ENCODE results near the gene MRPS12.

Gene MRPS12

GRCh38 chr19:38975214-38975860, 44.6 kb downstream of the MRPS12 start, which contains the start of gene FBXO17:
FBXO17 (minus strand) TSS chr19:38975742; CDS start chr19:38950319, 25,423 bp downstream.
- Histone ChIP-seq H3K27ac (ENCODE audit: low read depth, low read length) (no peak within 1 kb of the TSS), H3K36me3 (ENCODE audit: low read length) (no peaks in the 10 kb centered on the region), H3K9ac (ENCODE audit: low read length) (no peak within 1 kb of the TSS), H3K4me3 (ENCODE audit: insufficient read depth, low read length, poor library complexity, severe bottlenecking) (no peak within 1 kb of the TSS), H3K27me3 (ENCODE audit: low read length) (no peaks in the 10 kb centered on the region), H3K4me2 (ENCODE audit: low read depth, low read length, poor library complexity, severe bottlenecking) (no peak within 1 kb of the TSS), H4K20me1 (ENCODE audit: low read depth, low read length) (no peaks in the 10 kb centered on the region), H3K9me3 (ENCODE audit: insufficient read depth, low read length) (peaks cover 6% of the 10 kb centered on the region; the same call in 1 of the 2 replicates), H2AFZ (ENCODE audit: low read depth, low read length, severe bottlenecking) (no peak within 1 kb of the TSS), H3K9me2 (replicated peaks; ENCODE audit: insufficient read depth, low read length) (no peaks in the 10 kb centered on the region), H3F3A (ENCODE audit: insufficient read depth) (no peaks in the 10 kb centered on the region), H3K79me2 (ENCODE audit: insufficient read depth, low read length) (no peaks in the 10 kb centered on the region)
- TF ChIP-seq CTCF (IDR thresholded peaks at IDR 0.05; ENCODE audit: insufficient read depth, low read length, poor library complexity, severe bottlenecking) (no peak), EZH2phosphoT487 (conservative IDR thresholded peaks at IDR 0.05; ENCODE audit: low read length) (no peak)

- Histone ChIP-seq H3K79me2 (ENCODE audit: insufficient read depth, low read length) (no peaks in the 10 kb centered on the region), H3K36me3 (ENCODE audit: low read length) (no peaks in the 10 kb centered on the region), H3K9me2 (replicated peaks; ENCODE audit: insufficient read depth, low read length) (no peaks in the 10 kb centered on the region), H3K9ac (ENCODE audit: low read length) (no peak overlapping the region), H3K4me3 (ENCODE audit: insufficient read depth, low read length, poor library complexity, severe bottlenecking) (no peak overlapping the region), H4K20me1 (ENCODE audit: low read depth, low read length) (no peaks in the 10 kb centered on the region), H2AFZ (ENCODE audit: low read depth, low read length, severe bottlenecking) (no peak overlapping the region), H3K4me2 (ENCODE audit: low read depth, low read length, poor library complexity, severe bottlenecking) (no peak overlapping the region), H3K27ac (ENCODE audit: low read depth, low read length) (no peak overlapping the region), H3K27me3 (ENCODE audit: low read length) (no peaks in the 10 kb centered on the region), H3K9me3 (ENCODE audit: insufficient read depth, low read length) (peaks cover 11% of the 10 kb centered on the region; the same call in 1 of the 2 replicates), H3F3A (ENCODE audit: insufficient read depth) (no peaks in the 10 kb centered on the region)
- TF ChIP-seq EZH2phosphoT487 (conservative IDR thresholded peaks at IDR 0.05; ENCODE audit: low read length) (no peak), CTCF (IDR thresholded peaks at IDR 0.05; ENCODE audit: insufficient read depth, low read length, poor library complexity, severe bottlenecking) (no peak)
Observed at GRCh38 chr19:38975861-38976271, 45.1 kb downstream of the MRPS12 start.

- Histone ChIP-seq H3K9ac (ENCODE audit: low read length) (no peak overlapping the region), H3K4me2 (ENCODE audit: low read depth, low read length, poor library complexity, severe bottlenecking) (no peak overlapping the region), H3K9me3 (ENCODE audit: insufficient read depth, low read length) (peaks cover 16% of the 10 kb centered on the region; the same call in 1 of the 2 replicates), H3F3A (ENCODE audit: insufficient read depth) (no peaks in the 10 kb centered on the region), H3K79me2 (ENCODE audit: insufficient read depth, low read length) (no peaks in the 10 kb centered on the region), H3K4me3 (ENCODE audit: insufficient read depth, low read length, poor library complexity, severe bottlenecking) (no peak overlapping the region), H3K9me2 (replicated peaks; ENCODE audit: insufficient read depth, low read length) (no peaks in the 10 kb centered on the region), H4K20me1 (ENCODE audit: low read depth, low read length) (no peaks in the 10 kb centered on the region), H3K36me3 (ENCODE audit: low read length) (no peaks in the 10 kb centered on the region), H3K27ac (ENCODE audit: low read depth, low read length) (no peak overlapping the region), H3K27me3 (ENCODE audit: low read length) (no peaks in the 10 kb centered on the region), H2AFZ (ENCODE audit: low read depth, low read length, severe bottlenecking) (no peak overlapping the region)
- TF ChIP-seq CTCF (IDR thresholded peaks at IDR 0.05; ENCODE audit: insufficient read depth, low read length, poor library complexity, severe bottlenecking) (no peak), EZH2phosphoT487 (conservative IDR thresholded peaks at IDR 0.05; ENCODE audit: low read length) (no peak)
Observed at GRCh38 chr19:38977445-38978325, 46.9 kb downstream of the MRPS12 start.
